Neural crest cell (in vitro differentiated cells): ENCODE results near the gene CEND1. TPM values are rescaled to one million over a fixed set of nuclear protein-coding genes. Genes with fewer than 3 reads are reported as not detected.

ENCODE experiments used
- DNase-seq: peaks from one replicate; pipeline ENCODE4 v3.0.0; 2021; ENCODE audit warnings: low read depth, mixed read lengths, low spot score
- H3K27ac Mint-ChIP-seq: one replicate; pipeline ENCODE4 v1.8.0; 2021; ENCODE audit warnings: mild to moderate bottlenecking, mixed read lengths; ENCODE audit not compliant: unreplicated experiment
- H3K27me3 Mint-ChIP-seq: 2 replicates; pipeline ENCODE4 v1.8.0; 2021; ENCODE audit warnings: low read depth, mild to moderate bottlenecking, mixed read lengths
- H3K36me3 Mint-ChIP-seq: 2 replicates; pipeline ENCODE4 v1.8.0; 2021; ENCODE audit warnings: low read depth, mild to moderate bottlenecking, mixed read lengths
- H3K4me1 Mint-ChIP-seq: 2 replicates; pipeline ENCODE4 v1.8.0; 2021; ENCODE audit warnings: mixed read lengths
- H3K4me3 Mint-ChIP-seq: one replicate; pipeline ENCODE4 v1.8.0; 2021; ENCODE audit warnings: mild to moderate bottlenecking, mixed read lengths
- H3K9me3 Mint-ChIP-seq: 2 replicates; pipeline ENCODE4 v1.8.0; 2021; ENCODE audit warnings: mixed read lengths
- CTCF ChIP-seq: fragments of 200-600 bp; sonication (generic); conservative IDR thresholded peaks from 2 replicates; pipeline ENCODE4 v1.5.0; 2021; ENCODE audit warnings: antibody characterized with exemption, mild to moderate bottlenecking
- total RNA-seq: library from RNA; stranded (reverse); gene quantifications from 2 replicates; pipeline ENCODE4 v1.2.1, GENCODE V29; 2021

The CEND1 gene
- total RNA-seq, 1 donor from 2014 or later = 1.2 TPM

GRCh38 chr11:821512-822371 lies 31.9 kb upstream of the CEND1 start:
- no peaks in the 10 kb centered on the region for H3K4me1 Mint-ChIP-seq
- no peak for DNase-seq
- H3K27ac Mint-ChIP-seq = no peak overlapping the region
- H3K27me3 Mint-ChIP-seq = peaks cover 9% of the 10 kb centered on the region
- no peaks in the 10 kb centered on the region for H3K36me3 Mint-ChIP-seq
- H3K9me3 Mint-ChIP-seq = no peaks in the 10 kb centered on the region
- no peak for TF ChIP-seq CTCF
- H3K4me3 Mint-ChIP-seq = peak overlapping the region; percentile 51

GRCh38 chr11:820655-821511 lies 31.0 kb upstream of the CEND1 start:
- H3K36me3 Mint-ChIP-seq = no peaks in the 10 kb centered on the region
- H3K27me3 Mint-ChIP-seq = peaks cover 3% of the 10 kb centered on the region
- peak overlapping the region; percentile 91 for H3K4me3 Mint-ChIP-seq
- H3K9me3 Mint-ChIP-seq = no peaks in the 10 kb centered on the region
- no peak overlapping the region for H3K27ac Mint-ChIP-seq
- DNase-seq = no peak
- TF ChIP-seq CTCF = no peak
- no peaks in the 10 kb centered on the region for H3K4me1 Mint-ChIP-seq

- no peaks in the 10 kb centered on the region for H3K9me3 Mint-ChIP-seq
- no peak overlapping the region for H3K27ac Mint-ChIP-seq
- peaks cover 2% of the 10 kb centered on the region for H3K27me3 Mint-ChIP-seq
- no peaks in the 10 kb centered on the region for H3K36me3 Mint-ChIP-seq
- no peaks in the 10 kb centered on the region for H3K4me1 Mint-ChIP-seq
- TF ChIP-seq CTCF = no peak
- no peak for DNase-seq
- H3K4me3 Mint-ChIP-seq = peak overlapping the region; percentile 91
Measured at GRCh38 chr11:819943-820649, 30.2 kb upstream of the CEND1 start.

- Mint-ChIP-seq H3K9me3 (no peaks in the 10 kb centered on the region), H3K36me3 (no peaks in the 10 kb centered on the region), H3K4me1 (no peaks in the 10 kb centered on the region), H3K27me3 (no peaks in the 10 kb centered on the region), H3K27ac (no peak overlapping the region), H3K4me3 (peak overlapping the region; percentile 91)
- peak; percentile 21 for TF ChIP-seq CTCF
- peak; percentile 88 for DNase-seq
Measured at GRCh38 chr11:819129-819931, 29.4 kb upstream of the CEND1 start.
